Stimulated activated CD8-positive, alpha-beta memory T cell treated with anti-CD3 and anti-CD28 coated beads, Interleukin-15, amount 100 ng/mL, for 48 hours (primary cell): ENCODE data around the gene UGCG.
"Not testable (repeated sequence)": the region's sequence is repeated elsewhere in the genome, so short reads cannot be mapped to it uniquely, and the experiment has no call there.

Experiments
- DNase-seq, 2 donors: peaks; one replicate each; pipeline ENCODE4 v3.0.0-alpha.2; 2020; ENCODE audit warnings: low read depth in 2 of 2

Gene UGCG

GRCh38 chr9:111953444-111953843 lies 56.8 kb downstream of the UGCG start:
- no peak for DNase-seq

- no peak for DNase-seq
Observed at GRCh38 chr9:111955048-111955447, 58.4 kb downstream of the UGCG start.

GRCh38 chr9:111957856-111958631 lies 61.4 kb downstream of the UGCG start:
- DNase-seq: no peak

GRCh38 chr9:111959468-111960359 lies 63.1 kb downstream of the UGCG start:
- DNase-seq: no peak

GRCh38 chr9:111960485-111960884 lies 63.9 kb downstream of the UGCG start:
- not testable (repeated sequence) for DNase-seq

GRCh38 chr9:111961009-111961408 lies 64.4 kb downstream of the UGCG start:
- no peak for DNase-seq

- DNase-seq: no peak
Observed at GRCh38 chr9:111961575-111961974, 65.0 kb downstream of the UGCG start.

GRCh38 chr9:111962021-111962420 lies 65.4 kb downstream of the UGCG start:
- no peak for DNase-seq

- no peak for DNase-seq
Observed at GRCh38 chr9:111963995-111964394, 67.4 kb downstream of the UGCG start.

GRCh38 chr9:111965566-111966019 lies 69.0 kb downstream of the UGCG start:
- no peak for DNase-seq

GRCh38 chr9:111966124-111966723 lies 69.6 kb downstream of the UGCG start:
- no peak for DNase-seq

GRCh38 chr9:111966861-111967291 lies 70.3 kb downstream of the UGCG start:
- no peak for DNase-seq

GRCh38 chr9:111967621-111968020 lies 71.0 kb downstream of the UGCG start:
- DNase-seq: no peak

- no peak for DNase-seq
Observed at GRCh38 chr9:111969061-111969460, 72.4 kb downstream of the UGCG start.

- DNase-seq: no peak
Observed at GRCh38 chr9:111969622-111970021, 73.0 kb downstream of the UGCG start.

- DNase-seq: no peak
Observed at GRCh38 chr9:111970827-111971226, 74.2 kb downstream of the UGCG start.

- DNase-seq: no peak
Observed at GRCh38 chr9:111974092-111974681, 77.6 kb downstream of the UGCG start.

GRCh38 chr9:111975709-111976108 lies 79.1 kb downstream of the UGCG start:
- DNase-seq: no peak

- DNase-seq: no peak
Observed at GRCh38 chr9:111978616-111979015, 82.0 kb downstream of the UGCG start.

- no peak for DNase-seq
Observed at GRCh38 chr9:111979561-111979960, 82.9 kb downstream of the UGCG start.

GRCh38 chr9:111980398-111980797 lies 83.8 kb downstream of the UGCG start:
- no peak for DNase-seq

- DNase-seq: no peak
Observed at GRCh38 chr9:111983484-111983908, 86.9 kb downstream of the UGCG start.
